HG02678 (cell line): ENCODE results near the gene IBA57.
"Not testable (repeated sequence)": the region's sequence is repeated elsewhere in the genome, so short reads cannot be mapped to it uniquely, and the experiment has no call there.

Experiments
- ATAC-seq: cut with Tn5 transposase; IDR thresholded peaks from one replicate; pipeline ENCODE4 v1.9.1; 2021; ENCODE audit warnings: mild to moderate bottlenecking, moderate library complexity; ENCODE audit not compliant: unreplicated experiment

Gene IBA57

DNA sequence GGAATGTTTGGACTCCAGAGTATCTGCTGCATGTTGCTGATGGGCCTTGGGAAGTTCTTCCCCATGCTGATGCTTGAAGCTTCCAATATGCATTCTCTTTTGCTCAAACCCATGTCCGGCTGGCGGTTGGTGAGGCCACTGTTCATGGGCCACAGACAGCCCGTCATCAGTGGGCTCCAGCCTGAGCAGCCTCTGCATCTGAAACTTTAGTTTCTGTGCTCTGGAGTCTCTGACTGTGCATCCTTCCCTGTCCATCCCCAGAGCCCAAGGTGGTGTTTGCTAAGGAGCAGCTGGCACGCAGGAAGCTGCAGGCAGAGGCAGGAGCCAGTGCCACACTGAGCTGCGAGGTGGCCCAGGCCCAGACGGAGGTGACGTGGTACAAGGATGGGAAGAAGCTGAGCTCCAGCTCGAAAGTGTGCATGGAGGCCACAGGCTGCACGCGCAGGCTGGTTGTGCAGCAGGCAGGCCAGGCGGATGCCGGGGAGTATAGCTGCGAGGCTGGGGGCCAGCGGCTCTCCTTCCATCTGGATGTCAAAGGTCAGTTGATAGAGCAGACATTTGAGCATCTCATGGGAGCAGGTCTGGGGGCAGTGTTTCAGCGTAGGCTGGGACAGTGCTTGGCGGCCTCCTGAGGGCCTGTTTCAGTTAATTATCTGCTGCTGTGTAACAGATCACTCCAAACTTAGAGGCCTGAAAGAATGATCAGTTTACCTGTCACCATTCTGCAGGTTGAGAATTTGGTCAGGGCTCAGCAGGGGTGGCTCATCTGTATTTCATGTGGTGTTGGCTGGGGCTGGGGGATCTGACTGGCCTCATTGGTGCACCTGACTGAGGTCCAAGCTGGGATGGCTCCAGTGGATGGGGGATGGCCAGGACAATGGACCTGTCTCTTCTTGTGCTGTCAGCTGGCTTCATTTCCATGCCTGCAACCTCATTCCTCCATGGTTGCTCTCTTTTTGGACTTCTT lies 58.9 kb downstream of the IBA57 start:
- no peak for ATAC-seq

DNA sequence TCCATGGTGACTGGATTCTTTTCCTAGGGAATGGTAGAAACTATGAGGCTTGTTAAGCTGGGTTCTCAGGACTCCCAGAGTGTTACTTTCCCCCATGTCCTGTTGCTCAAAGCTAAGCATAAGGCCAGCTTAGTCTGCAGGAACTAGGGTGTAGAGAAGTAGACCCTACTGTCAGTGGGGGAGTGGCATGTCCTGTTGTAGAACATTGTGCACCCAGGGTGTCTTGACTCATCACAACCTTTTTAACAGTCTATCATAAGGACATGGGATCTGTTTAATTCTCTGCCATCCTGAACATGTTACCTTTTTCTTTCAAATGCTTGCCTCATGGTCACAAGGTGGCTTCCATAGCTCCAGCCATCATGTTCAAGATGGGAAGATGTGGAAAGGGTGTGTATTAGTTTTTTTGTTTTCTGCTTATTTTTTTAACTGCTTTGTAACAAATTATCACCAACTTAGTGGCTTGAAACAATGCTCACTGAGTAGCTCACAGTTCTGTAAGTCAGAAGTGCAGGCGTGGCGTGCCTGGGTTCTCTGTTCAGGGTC lies 59.6 kb downstream of the IBA57 start:
- ATAC-seq, result no peak

DNA sequence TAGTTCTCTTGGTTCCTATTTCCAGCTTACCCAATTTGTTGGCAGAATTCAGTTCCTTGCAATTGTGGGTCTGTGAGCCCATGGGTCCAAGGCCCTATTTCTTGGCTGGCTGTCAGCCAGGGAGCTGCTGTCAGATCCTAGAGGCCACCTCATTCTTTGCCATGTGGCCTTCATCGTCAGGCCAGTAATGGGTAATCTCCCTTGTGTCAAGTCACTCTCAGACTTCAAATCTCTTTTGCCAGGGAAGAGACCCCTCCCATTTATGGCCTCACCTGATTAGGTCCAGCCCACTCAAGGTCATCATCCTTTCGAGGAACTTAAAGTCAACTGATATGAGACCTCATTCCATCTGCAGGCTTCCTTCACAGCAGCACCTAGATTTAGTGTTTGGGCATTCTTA lies 60.1 kb downstream of the IBA57 start:
- ATAC-seq, result no peak

DNA sequence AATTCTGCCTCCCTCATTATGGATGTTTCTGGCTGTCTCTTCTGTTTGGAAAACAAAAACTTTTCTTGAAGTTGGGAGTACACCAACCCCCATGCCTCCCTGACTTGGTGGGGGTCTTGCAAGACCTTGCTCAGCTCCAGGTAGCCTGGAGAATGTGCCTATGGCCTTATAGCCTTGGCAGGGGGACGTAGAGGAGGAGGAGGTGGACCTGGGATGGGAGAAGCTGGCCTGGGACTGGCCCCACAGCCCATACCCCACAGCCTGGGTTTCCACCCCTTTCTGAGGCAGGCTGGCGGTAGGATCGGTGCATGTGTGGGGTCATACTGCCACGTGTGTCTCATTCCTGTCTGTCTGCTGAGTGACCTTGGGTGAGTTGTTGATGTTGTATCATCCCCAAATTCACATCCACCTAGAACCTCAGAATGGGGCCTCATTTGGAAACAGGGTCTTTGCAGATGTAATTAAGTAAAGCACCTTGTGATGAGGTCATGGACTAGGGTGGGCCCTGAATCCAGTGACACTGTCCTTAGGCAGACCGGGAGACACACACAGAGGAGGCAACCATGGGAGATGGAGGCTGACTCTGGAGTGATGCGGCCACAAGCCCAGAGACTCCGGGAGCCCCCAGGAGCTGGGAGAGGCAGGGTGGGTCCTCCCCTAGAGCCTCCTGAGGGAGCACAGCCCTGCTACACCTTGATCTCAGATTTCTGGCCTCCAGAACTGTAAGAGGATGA lies 60.7 kb downstream of the IBA57 start:
- ATAC-seq, result no peak

DNA sequence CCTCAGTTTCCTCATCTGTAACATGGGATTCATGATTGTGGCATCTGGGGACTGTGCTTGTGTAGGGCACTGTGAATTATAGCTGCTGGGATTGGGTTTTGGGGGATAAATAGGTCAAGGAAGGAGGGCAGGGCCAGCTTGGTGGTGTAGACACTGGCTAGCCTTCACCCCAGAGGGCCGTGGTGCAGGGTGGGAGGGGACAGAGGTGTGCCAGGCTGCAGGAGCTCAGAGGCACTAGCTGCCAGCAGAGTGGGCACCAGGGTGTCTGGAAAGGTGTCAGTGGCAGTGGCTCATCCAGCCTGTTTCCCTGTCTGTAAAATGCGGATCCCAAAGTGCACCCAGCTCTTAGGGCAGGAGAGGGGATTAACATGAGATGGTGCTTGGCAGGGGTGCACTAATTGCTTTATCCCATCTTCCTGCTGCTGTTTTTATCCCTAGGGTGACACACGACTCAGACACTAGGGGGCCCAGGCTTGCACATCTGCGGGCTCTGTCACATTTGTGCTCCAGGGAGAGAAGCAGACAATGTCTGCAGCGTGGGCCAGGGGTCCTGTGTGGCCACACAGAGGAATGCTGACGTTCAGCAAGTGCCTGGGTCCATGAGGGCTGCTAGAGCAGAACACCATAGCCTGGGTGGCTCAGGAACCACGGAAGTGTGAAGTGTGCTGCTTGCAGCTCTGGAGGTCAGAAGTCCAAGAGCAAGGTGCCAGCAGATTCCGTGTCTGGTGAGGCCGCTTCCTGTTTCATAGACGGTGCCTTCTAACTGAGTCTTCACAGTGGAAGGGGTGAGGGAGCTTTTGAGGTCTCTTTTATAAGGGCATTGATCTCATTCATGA lies 61.6 kb downstream of the IBA57 start:
- ATAC-seq, result no peak

DNA sequence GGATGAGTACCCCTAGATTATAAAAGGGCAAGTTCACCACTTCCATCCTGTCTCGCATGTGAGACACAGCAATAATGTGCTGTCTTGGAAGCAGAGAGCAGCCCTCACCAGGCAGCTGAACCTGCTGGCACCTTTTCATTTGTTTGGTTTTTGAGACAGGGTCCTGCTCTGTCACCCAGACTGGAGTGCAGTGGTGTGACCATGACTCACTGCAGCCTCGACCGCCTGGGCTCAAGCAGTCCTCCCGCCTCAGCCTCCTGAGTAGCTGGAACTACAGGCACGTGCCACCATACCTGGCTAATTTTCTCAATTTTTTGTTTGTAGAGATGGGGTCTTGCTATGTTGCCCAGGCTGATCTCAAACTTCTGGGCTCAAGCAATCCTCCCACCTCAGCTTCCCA lies 62.5 kb downstream of the IBA57 start:
- ATAC-seq, result not testable (repeated sequence)

DNA sequence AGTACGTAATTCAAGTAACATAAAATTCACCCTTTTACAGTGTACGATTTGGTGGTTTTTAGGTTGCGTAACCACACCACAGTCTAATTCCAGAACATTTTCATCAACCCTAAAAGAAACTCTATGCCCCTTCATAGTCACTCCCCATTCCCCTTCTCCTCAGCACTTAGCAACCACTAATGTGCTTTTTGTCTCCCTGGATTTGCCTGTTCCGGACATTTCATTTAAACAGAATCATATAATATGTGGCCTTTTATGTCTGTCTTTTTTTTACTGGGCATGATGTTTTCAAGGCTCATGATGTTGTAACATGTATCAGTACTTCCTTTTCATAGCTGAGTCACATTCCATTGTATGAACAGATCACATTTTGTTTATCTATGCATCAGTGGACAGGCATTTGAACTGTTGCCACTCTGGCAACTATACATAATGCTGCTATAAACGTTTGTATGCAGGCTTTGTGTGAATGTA lies 63.0 kb downstream of the IBA57 start:
- no peak for ATAC-seq

DNA sequence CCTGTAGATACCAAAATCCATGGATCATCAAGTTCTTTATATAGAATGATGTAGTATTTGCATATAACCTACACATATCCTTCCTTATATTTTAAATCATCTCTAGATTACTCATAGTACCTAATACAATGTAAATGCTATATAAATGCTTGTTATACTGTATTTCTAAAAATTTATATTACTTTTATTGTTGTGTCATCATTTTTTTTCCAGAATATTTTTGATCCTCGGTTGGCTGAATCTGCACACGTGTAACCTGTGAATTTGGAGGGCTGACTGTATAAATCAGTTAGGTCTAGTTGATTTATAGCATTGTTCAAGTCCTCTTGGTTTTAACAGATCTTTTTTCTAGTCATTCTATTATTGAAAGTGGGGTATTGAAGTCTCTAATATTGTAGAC lies 65.6 kb downstream of the IBA57 start:
- no peak for ATAC-seq
